Tibial nerve (tissue), 3 donors: ENCODE data around the gene MINDY2.

Source experiments
- CTCF ChIP-seq, 5 experiments: fragments of 200-600 bp in 3 of 5; fragments of 450-650 bp in 2 of 5; sonication (generic) in 3 of 5; IDR thresholded peaks; one replicate each; pipeline ENCODE4 v1.5.1; 2016 to 2019; ENCODE audit warnings: antibody characterized with exemption in 5 of 5, mild to moderate bottlenecking in 3 of 5, moderate library complexity in 2 of 5
- POLR2A ChIP-seq, 2 donors: fragments of 450-650 bp; IDR thresholded peaks; one replicate each; pipeline ENCODE4 v1.6.1; 2017; ENCODE audit warnings: antibody characterized with exemption in 2 of 2, mild to moderate bottlenecking in 2 of 2, moderate library complexity in 2 of 2

GRCh38 chr15:58758141-58758540, 13.0 kb upstream of the MINDY2 start:
- TF ChIP-seq POLR2A (IDR thresholded peaks at IDR 0.05) (no peak), CTCF (IDR thresholded peaks at IDR 0.05) (peak in 3 of 5 experiments; percentile 26 to 41 (median 36))
